Colonic mucosa (tissue), 4 donors: ENCODE results near the gene NEMP2. TPM values are rescaled to one million over a fixed set of nuclear protein-coding genes. Genes with fewer than 3 reads are reported as not detected.
"Not testable (repeated sequence)": the region's sequence is repeated elsewhere in the genome, so short reads cannot be mapped to it uniquely, and the experiment has no call there.

Experiments used
- DNase-seq: peaks from one replicate; pipeline ENCODE4 v3.0.0-alpha.2; 2020
- H3K27ac ChIP-seq: fragments of 200-600 bp; one replicate; pipeline ENCODE4 v1.8.0; 2021
- H3K27me3 ChIP-seq: fragments of 200-600 bp; one replicate; pipeline ENCODE4 v1.8.0; 2021
- H3K36me3 ChIP-seq: fragments of 200-600 bp; one replicate; pipeline ENCODE4 v1.8.0; 2021
- H3K4me1 ChIP-seq: fragments of 200-600 bp; one replicate; pipeline ENCODE4 v1.8.0; 2021; ENCODE audit warnings: mild to moderate bottlenecking
- H3K4me3 ChIP-seq: fragments of 200-600 bp; one replicate; pipeline ENCODE4 v1.8.0; 2021
- H3K9ac ChIP-seq, 2 donors: one replicate each; pipeline ENCODE4 v1.7.0; 2013; ENCODE audit warnings: control low read depth in 2 of 2, low read depth in 2 of 2, low read length in 2 of 2
- H3K9me3 ChIP-seq: fragments of 200-600 bp; one replicate; pipeline ENCODE4 v1.8.0; 2021
- CTCF ChIP-seq: fragments of 200-600 bp; IDR thresholded peaks from one replicate; pipeline ENCODE4 v1.8.0; 2022; ENCODE audit warnings: antibody characterized with exemption, mild to moderate bottlenecking
- intact Hi-C: fragments of 100-400 bp; cut with DNase I; formaldehyde crosslinking; loops from one replicate; pipeline ENCODE4 v1.14.1; 2022
- total RNA-seq, 2 donors: library from RNA; stranded (reverse); fragmentation: NEBNext Ultra II Directional in 1 of 2; extraction: Animal tissue kit (Norgen Biotek cat#: 25700) in 1 of 2; gene quantifications; one replicate each; pipeline ENCODE4 v1.2.1, GENCODE V29; 2021
- donor health status: healthy.
- donor health status: DM: no; HTN: no; CAD: no.
- donor health status: DM: no; HTN: no; CAD: no.

NEMP2 gene
- total RNA-seq, 2 donors from 2014 or later = 3.6 to 5.1 TPM

GRCh38 chr2:190477661-190478454 lies 56.7 kb downstream of the NEMP2 start:
- H3K27me3 ChIP-seq = no peaks in the 10 kb centered on the region
- no peak overlapping the region for H3K4me3 ChIP-seq
- intact Hi-C loops = no loop called here
- H3K36me3 ChIP-seq = no peaks in the 10 kb centered on the region
- H3K4me1 ChIP-seq = peaks cover 5% of the 10 kb centered on the region
- peak overlapping the region; percentile 61 for H3K27ac ChIP-seq
- DNase-seq = no peak
- H3K9ac ChIP-seq = peak overlapping the region; percentile 8 to 75
- H3K9me3 ChIP-seq = no peaks in the 10 kb centered on the region
- TF ChIP-seq CTCF = no peak

DNA sequence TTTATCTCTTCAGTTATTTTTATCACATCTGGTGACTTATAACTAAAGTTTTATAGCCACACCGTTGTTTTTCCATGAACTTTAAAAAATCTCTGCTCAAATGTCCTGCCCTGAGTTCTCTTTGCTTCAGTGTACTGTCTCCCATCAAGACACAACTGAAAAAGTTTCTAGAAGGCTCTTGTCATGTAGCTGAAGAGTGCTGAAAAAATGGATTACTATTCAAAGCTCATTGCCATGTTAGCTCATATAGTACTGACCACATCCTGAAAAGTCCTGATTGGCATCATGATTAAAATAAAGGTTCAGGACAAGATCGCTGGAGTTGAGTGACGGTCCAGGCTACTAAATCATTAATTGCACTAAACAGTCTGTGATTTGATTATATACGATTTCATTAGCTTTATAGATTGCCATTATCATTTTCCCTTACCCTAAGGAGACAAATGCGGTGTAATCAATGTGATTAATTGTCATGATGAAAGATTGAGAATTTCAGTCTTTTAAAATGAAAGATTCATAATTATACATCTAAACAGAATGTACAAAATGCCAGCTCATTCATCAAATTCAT lies 64.2 kb downstream of the NEMP2 start:
- DNase-seq = no peak
- Histone ChIP-seq H3K27ac (peak overlapping the region; percentile 80), H3K9me3 (no peaks in the 10 kb centered on the region), H3K4me1 (peaks cover 23% of the 10 kb centered on the region), H3K27me3 (no peaks in the 10 kb centered on the region), H3K36me3 (no peaks in the 10 kb centered on the region), H3K4me3 (no peak overlapping the region), H3K9ac (peak overlapping the region in 1 of 2 donors; percentile 48)
- intact Hi-C loops = no loop called here
- TF ChIP-seq CTCF = no peak

GRCh38 chr2:190469771-190470170 lies 64.8 kb downstream of the NEMP2 start:
- no peak for TF ChIP-seq CTCF
- Histone ChIP-seq H3K27me3 (no peaks in the 10 kb centered on the region), H3K27ac (peak overlapping the region; percentile 80), H3K4me1 (peaks cover 23% of the 10 kb centered on the region), H3K36me3 (no peaks in the 10 kb centered on the region), H3K4me3 (no peak overlapping the region), H3K9ac (peak overlapping the region in 1 of 2 donors; percentile 4), H3K9me3 (no peaks in the 10 kb centered on the region)
- intact Hi-C loops = no loop called here
- DNase-seq = peak; percentile 73

- H3K9ac ChIP-seq = peak overlapping the region in 1 of 2 donors; percentile 0
- intact Hi-C loops = no loop called here
Measured at GRCh38 chr2:190468814-190469569, 65.5 kb downstream of the NEMP2 start.

DNA sequence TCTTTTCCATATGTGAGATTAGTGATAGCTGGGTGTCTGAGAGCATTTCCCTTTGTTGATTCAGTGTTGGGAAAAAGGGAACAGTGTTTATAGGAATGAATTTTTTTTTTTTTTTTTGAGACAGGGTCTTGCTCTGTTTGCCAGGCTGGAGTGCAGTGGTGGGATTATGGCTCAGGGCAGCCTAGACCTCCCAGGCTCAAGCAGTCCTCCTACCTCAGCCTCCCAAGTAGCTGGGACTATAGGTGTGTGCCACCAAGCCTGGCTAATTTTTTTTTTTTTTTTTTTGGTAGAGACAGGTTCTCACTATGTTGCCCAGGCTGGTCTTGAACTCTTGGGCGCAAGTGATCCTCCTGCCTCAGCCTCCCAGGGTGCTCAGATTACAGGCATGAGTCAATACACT lies 66.2 kb downstream of the NEMP2 start:
- H3K36me3 ChIP-seq, intact Hi-C loops, H3K4me3 ChIP-seq, H3K9me3 ChIP-seq, DNase-seq, H3K27me3 ChIP-seq, H3K9ac ChIP-seq: not testable (repeated sequence)
- H3K4me1 ChIP-seq = peaks cover 23% of the 10 kb centered on the region
- peak overlapping the region; percentile 80 for H3K27ac ChIP-seq

More at GRCh38 chr2:190468814-190469569, 65.5 kb downstream of the NEMP2 start:
- H3K36me3 ChIP-seq = no peaks in the 10 kb centered on the region
- H3K27me3 ChIP-seq = no peaks in the 10 kb centered on the region
- peak overlapping the region; percentile 80 for H3K27ac ChIP-seq
- no peak overlapping the region for H3K4me3 ChIP-seq
- H3K4me1 ChIP-seq = peaks cover 23% of the 10 kb centered on the region
- TF ChIP-seq CTCF = no peak
- H3K9me3 ChIP-seq = no peaks in the 10 kb centered on the region
- peak; percentile 89 for DNase-seq
